Mesodermal cell (in vitro differentiated cells): ENCODE results near the gene OPN4.

Experiments
- H3K27ac ChIP-seq: 2 replicates; pipeline ENCODE4 v1.7.0; 2013; ENCODE audit warnings: mild to moderate bottlenecking, low read depth, low read length, moderate library complexity; ENCODE audit not compliant: severe bottlenecking
- H3K36me3 ChIP-seq: 2 replicates; pipeline ENCODE4 v1.7.1; 2013; ENCODE audit warnings: mild to moderate bottlenecking, low read length, moderate library complexity; ENCODE audit not compliant: control insufficient read depth, insufficient read depth
- H3K4me1 ChIP-seq: one replicate; pipeline ENCODE4 v1.7.1; 2013; ENCODE audit warnings: mild to moderate bottlenecking, low read length; ENCODE audit not compliant: insufficient read depth, control insufficient read depth, poor library complexity, severe bottlenecking
- H3K4me3 ChIP-seq: 2 replicates; pipeline ENCODE4 v1.7.0; 2013; ENCODE audit warnings: low read length, control low read depth, mild to moderate bottlenecking; ENCODE audit not compliant: insufficient read depth, poor library complexity, severe bottlenecking; ENCODE audit errors: extremely low read depth
- H3K9me3 ChIP-seq: 2 replicates; pipeline ENCODE4 v1.7.1; 2013; ENCODE audit warnings: mild to moderate bottlenecking, low read length, moderate library complexity; ENCODE audit not compliant: control insufficient read depth
- WGBS, 2 experiments: methylation state at CpG; one replicate each; pipeline ENCODE4 v1.1.5; 2013; ENCODE audit warnings: missing lambda C conversion rate in 2 of 2; ENCODE audit not compliant: insufficient coverage in 2 of 2; 5-methylcytosine and 5-hydroxymethylcytosine counted together

OPN4 gene

GRCh38 chr10:86647773-86648703 lies 6.3 kb upstream of the OPN4 start:
- no peaks in the 10 kb centered on the region for H3K36me3 ChIP-seq
- 83 to 86% methylated on average over 10 to 11 of the region's 13 CpGs for WGBS, 2 experiments
- no peak overlapping the region for H3K4me3 ChIP-seq
- H3K27ac ChIP-seq, result no peak overlapping the region
- H3K4me1 ChIP-seq, result peaks cover 4% of the 10 kb centered on the region
- H3K9me3 ChIP-seq, result no peaks in the 10 kb centered on the region

GRCh38 chr10:86648704-86649427 lies 5.5 kb upstream of the OPN4 start:
- 77 to 91% methylated on average over 3 to 8 of the region's 9 CpGs for WGBS, 2 experiments
- Histone ChIP-seq H3K4me3 (no peak overlapping the region), H3K36me3 (no peaks in the 10 kb centered on the region), H3K27ac (no peak overlapping the region), H3K9me3 (no peaks in the 10 kb centered on the region), H3K4me1 (peaks cover 4% of the 10 kb centered on the region)

GRCh38 chr10:86649471-86650150 lies 4.7 kb upstream of the OPN4 start:
- peaks cover 4% of the 10 kb centered on the region for H3K4me1 ChIP-seq
- H3K4me3 ChIP-seq, result no peak overlapping the region
- WGBS, 2 experiments, result 89 to 90% methylated on average over 16 of the region's 17 CpGs
- H3K9me3 ChIP-seq, result no peaks in the 10 kb centered on the region
- no peaks in the 10 kb centered on the region for H3K36me3 ChIP-seq
- H3K27ac ChIP-seq, result no peak overlapping the region

GRCh38 chr10:86650151-86650550 lies 4.2 kb upstream of the OPN4 start:
- WGBS, 2 experiments, result 91 to 97% methylated on average over 8 of the region's 8 CpGs
- Histone ChIP-seq H3K27ac (no peak overlapping the region), H3K4me1 (peaks cover 4% of the 10 kb centered on the region), H3K9me3 (no peaks in the 10 kb centered on the region), H3K36me3 (no peaks in the 10 kb centered on the region), H3K4me3 (no peak overlapping the region)

- no peak overlapping the region for H3K27ac ChIP-seq
- no peaks in the 10 kb centered on the region for H3K36me3 ChIP-seq
- no peaks in the 10 kb centered on the region for H3K9me3 ChIP-seq
- WGBS, 2 experiments, result 88 to 93% methylated on average over 3 to 6 of the region's 8 CpGs
- H3K4me3 ChIP-seq, result no peak overlapping the region
- H3K4me1 ChIP-seq, result peaks cover 4% of the 10 kb centered on the region
These were observed 3.3 kb upstream of the OPN4 start for GRCh38 chr10:86651021-86651471.

- H3K4me1 ChIP-seq, result peaks cover 4% of the 10 kb centered on the region
- H3K4me3 ChIP-seq, result no peak overlapping the region
- H3K9me3 ChIP-seq, result no peaks in the 10 kb centered on the region
- 90 to 97% methylated on average over 11 to 14 of the region's 16 CpGs for WGBS, 2 experiments
- no peaks in the 10 kb centered on the region for H3K36me3 ChIP-seq
- H3K27ac ChIP-seq, result no peak overlapping the region
These were observed 2.6 kb upstream of the OPN4 start for GRCh38 chr10:86651631-86652331.

GRCh38 chr10:86652361-86653202 lies 1.8 kb upstream of the OPN4 start:
- H3K36me3 ChIP-seq, result no peaks in the 10 kb centered on the region
- H3K4me1 ChIP-seq, result peaks cover 8% of the 10 kb centered on the region
- 73 to 79% methylated on average over 12 of the region's 14 CpGs for WGBS, 2 experiments
- H3K4me3 ChIP-seq, result no peak overlapping the region
- H3K27ac ChIP-seq, result no peak overlapping the region
- H3K9me3 ChIP-seq, result no peaks in the 10 kb centered on the region

GRCh38 chr10:86653379-86653778 lies 968 bp upstream of the OPN4 start:
- no peak overlapping the region for H3K4me3 ChIP-seq
- no peak overlapping the region for H3K27ac ChIP-seq
- no peaks in the 10 kb centered on the region for H3K9me3 ChIP-seq
- peaks cover 10% of the 10 kb centered on the region for H3K4me1 ChIP-seq
- 92 to 100% methylated on average over 1 to 2 of the region's 3 CpGs for WGBS, 2 experiments
- H3K36me3 ChIP-seq, result no peaks in the 10 kb centered on the region

GRCh38 chr10:86653987-86654386 lies 360 bp upstream of the OPN4 start:
- H3K27ac ChIP-seq, result no peak overlapping the region
- H3K9me3 ChIP-seq, result no peaks in the 10 kb centered on the region
- peaks cover 10% of the 10 kb centered on the region for H3K4me1 ChIP-seq
- WGBS, 2 experiments, result 80 to 93% methylated on average over 3 of the region's 3 CpGs
- no peak overlapping the region for H3K4me3 ChIP-seq
- H3K36me3 ChIP-seq, result no peaks in the 10 kb centered on the region
